CD14-positive monocyte (primary cell): ENCODE measurements around the gene CD226. TPM values are rescaled to one million over a fixed set of nuclear protein-coding genes. Genes with fewer than 3 reads are reported as not detected.

Experiments
- DNase-seq, 3 donors: peaks; one replicate each; pipeline ENCODE4 v3.0.0-alpha.2; 2011 to 2022
- H2AFZ ChIP-seq: 2 replicates; pipeline ENCODE4 v1.6.0; 2012; ENCODE audit warnings: mild to moderate bottlenecking, low read depth, low read length, inconsistent platforms; ENCODE audit not compliant: insufficient read depth, poor library complexity, severe bottlenecking
- H3K27ac ChIP-seq, 2 donors: 1 replicate in 1 of 2; 2 replicates in 1 of 2; pipeline ENCODE4 v1.5.1; 2012 to 2013; ENCODE audit warnings: low read length in 2 of 2, control low read depth in 1 of 2, inconsistent platforms in 1 of 2, low read depth in 1 of 2, mild to moderate bottlenecking in 1 of 2
- H3K27me3 ChIP-seq, 2 donors: one replicate each; pipeline versions ENCODE4 v1.6.0 to v1.6.1; 2011 to 2013; ENCODE audit warnings: low read length in 2 of 2; ENCODE audit not compliant: control insufficient read depth in 2 of 2, insufficient read depth in 2 of 2
- H3K36me3 ChIP-seq, 2 donors: replicated peaks in 1 of 2; 1 replicate in 1 of 2; 2 replicates in 1 of 2; pipeline versions ENCODE4 v1.5.1 to v1.6.1; 2012 to 2013; ENCODE audit warnings: low read length in 2 of 2, control low read depth in 1 of 2, inconsistent platforms in 1 of 2, mild to moderate bottlenecking in 1 of 2; ENCODE audit not compliant: insufficient read depth in 2 of 2, control insufficient read depth in 1 of 2
- H3K4me1 ChIP-seq, 2 donors: 1 replicate in 1 of 2; 2 replicates in 1 of 2; pipeline versions ENCODE4 v1.5.1 to v1.6.1; 2012 to 2013; ENCODE audit warnings: low read length in 2 of 2, control low read depth in 1 of 2, inconsistent platforms in 1 of 2, mild to moderate bottlenecking in 1 of 2, moderate library complexity in 1 of 2; ENCODE audit not compliant: insufficient read depth in 2 of 2, control insufficient read depth in 1 of 2
- H3K4me2 ChIP-seq: replicated peaks from 2 replicates; pipeline ENCODE3; 2012; ENCODE audit warnings: low read length, moderate library complexity, mild to moderate bottlenecking; ENCODE audit not compliant: poor library complexity, severe bottlenecking; ENCODE audit errors: extremely low read depth
- H3K4me3 ChIP-seq, 3 experiments: fragments of 200-600 bp in 1 of 3; sonication (generic) in 1 of 3; replicated peaks in 1 of 3; 1 replicate in 2 of 3; 2 replicates in 1 of 3; pipeline ENCODE4 v1.5.1; 2011 to 2013; ENCODE audit warnings: low read length in 3 of 3, mild to moderate bottlenecking in 3 of 3, control low read depth in 2 of 3, low read depth in 2 of 3, inconsistent platforms in 1 of 3, moderate library complexity in 1 of 3
- H3K79me2 ChIP-seq: 2 replicates; pipeline ENCODE4 v1.6.0; 2012; ENCODE audit warnings: mild to moderate bottlenecking, control low read depth, inconsistent platforms, low read length, moderate library complexity; ENCODE audit not compliant: insufficient read depth
- H3K9ac ChIP-seq: 2 replicates; pipeline ENCODE4 v1.6.0; 2017; ENCODE audit warnings: low read length, mild to moderate bottlenecking; ENCODE audit not compliant: insufficient read depth, poor library complexity, severe bottlenecking
- H3K9me3 ChIP-seq, 2 donors: replicated peaks in 1 of 2; 1 replicate in 1 of 2; 2 replicates in 1 of 2; pipeline versions ENCODE4 v1.5.1 to v1.6.1; 2012 to 2013; ENCODE audit warnings: low read length in 2 of 2, control low read depth in 1 of 2; ENCODE audit not compliant: control insufficient read depth in 1 of 2, insufficient read depth in 1 of 2
- H4K20me1 ChIP-seq: 2 replicates; pipeline ENCODE4 v1.6.0; 2012; ENCODE audit warnings: mild to moderate bottlenecking, low read length, control low read depth, moderate library complexity; ENCODE audit not compliant: insufficient read depth
- H3K27ac Mint-ChIP-seq, 7 donors: one replicate each; pipeline ENCODE4 v1.8.0; 2020; ENCODE audit warnings: mild to moderate bottlenecking in 7 of 7, mixed read lengths in 7 of 7, moderate library complexity in 6 of 7, inconsistent platforms in 2 of 7
- H3K27me3 Mint-ChIP-seq, 3 donors: one replicate each; pipeline ENCODE4 v1.8.0; 2021 to 2022; ENCODE audit warnings: low read depth in 3 of 3, mild to moderate bottlenecking in 3 of 3, mixed read lengths in 3 of 3, moderate library complexity in 3 of 3, inconsistent platforms in 1 of 3
- H3K36me3 Mint-ChIP-seq, 2 donors: one replicate each; pipeline ENCODE4 v1.8.0; 2020; ENCODE audit warnings: mixed read lengths in 2 of 2, inconsistent platforms in 1 of 2, mild to moderate bottlenecking in 1 of 2
- H3K4me1 Mint-ChIP-seq: one replicate; pipeline ENCODE4 v1.8.0; 2020; ENCODE audit warnings: mild to moderate bottlenecking, mixed read lengths
- H3K4me3 Mint-ChIP-seq, 2 donors: one replicate each; pipeline ENCODE4 v1.8.0; 2020; ENCODE audit warnings: mild to moderate bottlenecking in 2 of 2, mixed read lengths in 2 of 2, moderate library complexity in 1 of 2
- H3K9me3 Mint-ChIP-seq, 7 donors: one replicate each; pipeline ENCODE4 v1.8.0; 2020 to 2022; ENCODE audit warnings: mixed read lengths in 7 of 7, mild to moderate bottlenecking in 6 of 7, moderate library complexity in 6 of 7, inconsistent platforms in 2 of 7
- CTCF ChIP-seq: fragments of 200-600 bp; IDR thresholded peaks from one replicate; pipeline ENCODE4 v1.8.0; 2022; ENCODE audit warnings: antibody characterized with exemption, mild to moderate bottlenecking
- WGBS: methylation state at CpG from one replicate; pipeline ENCODE4 v1.1.5; 2013; ENCODE audit warnings: missing lambda C conversion rate; ENCODE audit not compliant: insufficient coverage; 5-methylcytosine and 5-hydroxymethylcytosine counted together
- intact Hi-C, 2 donors: fragments of 100-400 bp; cut with micrococcal nuclease; formaldehyde crosslinking; loops; one replicate each; pipeline versions ENCODE4 v1.15.0 to v1.15.1; 2023
- polyA plus RNA-seq, 3 donors: library from polyadenylated mRNA; depleted of rRNA in 1 of 3; unstranded in 2 of 3; stranded (reverse) in 1 of 3; fragments of 300-500 nt in 2 of 3; fragments of >200 nt in 1 of 3; fragmentation: Illumina TruSeq in 2 of 3; gene quantifications; 1 replicate in 2 of 3; 2 replicates in 1 of 3; pipeline ENCODE4 v1.2.3, GENCODE V29; 2012 to 2021

Gene CD226
- polyA plus RNA-seq, 3 donors: 0.53 to 1.1 (median 0.65) TPM

DNA sequence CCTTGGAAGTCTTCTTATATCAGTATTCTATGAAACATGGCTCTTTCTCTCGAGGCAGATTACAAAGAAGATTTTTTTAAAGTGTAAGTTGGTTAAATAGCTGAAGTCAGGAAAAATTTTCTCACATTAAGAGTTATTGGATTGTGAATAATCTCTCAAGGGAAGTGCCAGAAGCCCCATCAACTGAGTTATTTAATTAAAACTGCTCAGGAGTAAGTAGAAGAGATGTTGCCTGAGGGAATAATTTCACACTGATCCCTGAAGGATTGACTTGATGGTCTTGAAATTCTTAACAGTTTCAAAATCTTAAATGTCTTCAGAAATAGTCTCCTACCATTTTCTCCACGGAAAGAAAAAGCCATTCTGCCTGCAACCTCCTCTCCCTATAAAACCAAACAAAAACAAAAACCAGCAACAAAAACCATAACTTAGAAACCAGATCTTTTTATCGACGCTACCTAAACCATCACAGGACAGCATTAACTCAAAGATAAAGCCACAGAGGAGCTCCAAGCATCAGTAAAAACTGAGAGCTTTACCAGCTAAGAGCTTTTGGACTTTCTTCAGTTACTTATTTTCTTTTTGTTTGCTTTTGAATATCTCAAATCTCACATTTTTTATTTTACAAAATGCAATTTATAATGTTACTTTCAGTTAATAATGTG, 12.9 kb downstream of the CD226 start:
- Histone ChIP-seq H3K4me2 (no peak overlapping the region), H3K36me3 (no peaks in the 10 kb centered on the region), H3K27me3 (no peaks in the 10 kb centered on the region), H3K9me3 (no peaks in the 10 kb centered on the region), H3K27ac (no peak overlapping the region), H4K20me1 (no peaks in the 10 kb centered on the region), H3K9ac (no peak overlapping the region), H3K79me2 (no peaks in the 10 kb centered on the region), H3K4me3 (no peak overlapping the region), H3K4me1 (no peaks in the 10 kb centered on the region), H2AFZ (no peak overlapping the region)
- intact Hi-C loops: no loop called here
- Mint-ChIP-seq H3K27ac (no peak overlapping the region), H3K27me3 (peaks cover 0 to 2% (median 2%) of the 10 kb centered on the region in 3 donors), H3K4me1 (no peaks in the 10 kb centered on the region), H3K4me3 (no peak overlapping the region), H3K36me3 (no peaks in the 10 kb centered on the region), H3K9me3 (peaks cover 0 to 6% (median 0%) of the 10 kb centered on the region in 7 donors)
- no peak for DNase-seq
- 94% methylated on average over 3 of the region's 4 CpGs for WGBS
- no peak for TF ChIP-seq CTCF

DNA sequence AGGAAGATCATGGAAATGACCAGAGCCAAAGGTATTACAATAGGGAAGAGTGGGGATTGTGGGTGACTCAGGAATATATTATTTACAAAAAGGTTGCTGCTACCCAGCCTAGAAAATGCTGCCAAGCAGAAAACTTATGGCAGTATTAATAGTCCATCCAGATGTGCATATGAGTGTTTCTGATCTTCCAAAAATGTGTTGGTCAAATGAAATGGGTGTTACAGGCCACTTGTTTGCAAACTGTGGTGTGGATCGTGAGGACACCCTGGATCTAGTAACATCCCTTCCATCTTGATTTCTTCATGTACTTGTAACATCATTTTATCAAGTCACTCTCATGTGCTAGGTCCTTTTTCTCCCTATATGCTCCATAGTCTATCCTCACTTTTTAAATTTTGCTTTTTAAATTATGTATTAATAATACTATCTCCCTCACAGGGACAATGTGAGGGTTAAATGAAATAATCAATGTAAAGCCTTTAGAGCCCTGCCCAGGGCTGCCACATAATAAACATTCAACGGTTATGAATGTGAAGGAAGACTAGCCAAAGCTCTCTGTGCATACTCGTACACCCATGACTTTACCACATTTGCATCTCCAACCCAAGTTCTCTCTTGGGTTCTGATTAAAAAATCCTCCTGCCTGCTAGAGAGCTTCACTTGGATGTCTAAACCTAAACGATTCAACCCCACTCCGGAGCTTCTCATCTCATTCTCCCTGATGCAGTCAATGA, 18.5 kb downstream of the CD226 start:
- Histone ChIP-seq H3K27ac (no peak overlapping the region), H3K9ac (no peak overlapping the region), H2AFZ (no peak overlapping the region), H4K20me1 (no peaks in the 10 kb centered on the region), H3K27me3 (no peaks in the 10 kb centered on the region), H3K4me3 (no peak overlapping the region), H3K79me2 (no peaks in the 10 kb centered on the region), H3K4me2 (no peak overlapping the region), H3K36me3 (no peaks in the 10 kb centered on the region), H3K9me3 (no peaks in the 10 kb centered on the region), H3K4me1 (no peaks in the 10 kb centered on the region)
- H3K27ac Mint-ChIP-seq: no peak overlapping the region
- H3K36me3 Mint-ChIP-seq: no peaks in the 10 kb centered on the region
- intact Hi-C loops: no loop called here
- H3K9me3 Mint-ChIP-seq: peaks cover 0 to 14% (median 0%) of the 10 kb centered on the region in 7 donors
- 98% methylated on average over 3 of the region's 5 CpGs for WGBS
- H3K27me3 Mint-ChIP-seq: peaks cover 0 to 2% (median 1%) of the 10 kb centered on the region in 3 donors
- DNase-seq: no peak
- H3K4me1 Mint-ChIP-seq: no peaks in the 10 kb centered on the region
- TF ChIP-seq CTCF: no peak
- no peak overlapping the region for H3K4me3 Mint-ChIP-seq
